HS-5 (cell line): ENCODE measurements around the gene XPR1.

ENCODE experiments used
- DNase-seq: peaks from one replicate; pipeline ENCODE4 v3.0.0-alpha.2; 2012; ENCODE audit warnings: low read depth

XPR1 gene

GRCh38 chr1:180932378-180932777, 300.6 kb downstream of the XPR1 start:
- no peak for DNase-seq

GRCh38 chr1:180933141-180933540, 301.3 kb downstream of the XPR1 start:
- no peak for DNase-seq

DNA sequence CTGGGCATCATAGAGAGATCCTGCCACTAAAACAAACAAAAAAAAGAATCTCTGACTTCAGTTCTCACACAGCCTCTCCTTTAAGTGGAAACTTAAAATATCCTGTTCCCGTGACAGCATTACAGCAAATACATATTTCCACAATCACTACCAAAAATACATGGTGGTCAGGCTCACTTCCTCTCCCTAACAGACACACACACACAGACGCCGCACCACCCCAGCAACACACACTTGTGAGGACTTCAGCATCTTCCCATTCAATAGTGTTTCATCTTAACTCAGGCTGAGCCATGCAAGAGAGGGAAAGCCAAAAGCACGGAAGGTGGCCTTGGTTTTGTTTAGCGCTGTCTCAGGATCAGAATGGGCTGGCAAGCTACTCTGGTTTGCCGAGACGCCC, 302.7 kb downstream of the XPR1 start:
- no peak for DNase-seq

DNA sequence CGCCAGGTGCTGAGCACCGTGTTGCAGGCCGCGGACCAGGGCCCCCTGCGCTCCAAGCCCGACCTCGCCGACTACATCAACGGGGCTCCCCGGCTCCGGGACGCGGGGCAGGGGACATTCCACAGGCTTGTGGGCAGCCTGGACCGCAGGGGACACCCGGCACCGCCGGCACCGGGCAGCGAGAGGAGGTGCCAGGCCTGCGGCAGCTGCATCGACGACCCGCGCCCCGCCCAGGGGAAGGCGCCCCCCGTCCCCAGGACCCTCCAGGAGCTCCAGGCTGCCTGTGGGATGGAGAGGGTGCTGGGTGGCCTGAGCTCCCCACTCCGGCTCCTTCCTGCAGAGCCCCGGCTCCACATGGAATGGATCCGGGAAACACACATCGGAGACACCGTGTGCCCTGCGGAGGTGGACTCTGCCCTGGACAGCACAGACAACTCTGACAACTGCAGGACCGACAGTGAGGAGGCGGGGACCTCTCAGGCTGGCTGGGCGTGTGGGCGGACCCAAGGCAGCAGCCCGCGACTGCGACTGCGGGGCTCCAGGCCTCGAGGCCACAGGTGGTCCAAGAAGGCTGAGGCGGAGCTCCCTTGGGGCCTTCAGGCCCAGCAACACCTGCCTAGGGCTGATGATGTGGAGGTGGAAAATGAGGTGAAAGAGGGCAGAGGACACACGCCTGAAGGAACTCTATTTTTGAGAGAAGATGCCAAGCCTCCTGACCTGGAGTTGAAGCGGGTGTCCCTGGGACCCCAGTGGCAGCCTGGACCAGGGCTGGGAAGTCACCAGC, 303.7 kb downstream of the XPR1 start:
- DNase-seq = no peak

DNA sequence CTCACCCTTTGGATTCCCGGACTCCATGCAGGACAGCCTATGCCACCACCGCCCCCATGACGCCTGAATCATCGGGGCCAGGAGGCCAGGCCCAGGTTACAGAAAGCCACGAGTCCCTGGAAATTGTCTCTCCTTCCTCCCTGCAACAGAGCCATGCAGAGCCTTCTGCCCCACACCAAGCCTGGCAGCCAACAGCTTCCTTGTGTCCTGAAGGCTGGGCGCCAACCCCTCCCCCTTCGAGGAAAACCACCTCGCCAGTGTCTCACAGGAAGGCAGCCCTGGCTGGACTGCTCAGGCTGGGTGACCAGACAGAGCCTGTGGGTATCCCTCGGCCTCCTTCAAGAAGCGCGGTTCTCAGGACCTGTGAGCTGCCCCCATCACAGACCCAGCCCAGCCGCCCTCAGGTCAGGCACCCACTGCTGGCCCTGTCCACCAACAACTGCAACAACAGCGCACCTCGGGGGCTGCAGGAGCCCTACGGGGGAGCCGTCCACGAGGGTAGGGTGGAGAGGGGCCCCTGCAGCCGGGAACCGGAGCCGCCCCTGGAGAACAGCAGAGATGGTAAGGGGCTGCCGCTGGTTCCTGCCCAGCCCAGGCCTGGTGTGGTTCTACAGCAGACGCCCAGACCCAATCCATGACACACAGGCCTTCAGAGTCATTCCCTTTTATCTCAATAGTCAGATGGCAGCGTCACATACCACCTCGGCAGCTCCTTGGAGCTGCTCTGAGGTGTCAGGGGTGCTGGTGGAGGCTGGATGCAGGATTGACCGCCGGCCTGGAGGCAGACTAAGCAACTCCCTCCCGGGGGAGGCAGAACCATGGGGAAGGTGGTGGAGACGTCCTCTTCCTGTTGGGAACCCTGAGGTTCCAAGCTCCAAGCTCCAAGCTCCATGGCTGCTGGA, 304.5 kb downstream of the XPR1 start:
- no peak for DNase-seq

DNA sequence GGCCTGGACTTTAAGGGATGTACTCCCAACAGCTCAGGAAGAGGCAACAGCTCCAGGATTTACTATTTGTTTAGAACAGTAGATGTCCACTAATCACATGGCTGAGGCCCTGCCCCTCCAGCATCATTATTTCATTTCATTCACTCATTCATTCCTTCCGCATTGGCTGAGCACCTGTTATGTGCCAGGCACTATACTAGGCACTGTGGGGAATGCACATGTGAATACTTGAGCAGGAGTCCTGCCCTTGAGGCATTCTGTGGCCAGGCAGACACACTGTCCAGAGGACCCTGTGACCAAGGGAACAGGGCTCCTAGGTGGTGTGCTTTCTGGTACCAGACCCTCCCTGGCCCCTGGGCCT, 305.2 kb downstream of the XPR1 start:
- no peak for DNase-seq

GRCh38 chr1:180937624-180938225, 305.9 kb downstream of the XPR1 start:
- DNase-seq = no peak

GRCh38 chr1:180939073-180939710, 307.4 kb downstream of the XPR1 start:
- DNase-seq = no peak

GRCh38 chr1:180939711-180940103, 307.9 kb downstream of the XPR1 start:
- no peak for DNase-seq
